ENCODE data around the gene WRAP73. TPM values are rescaled to one million over a fixed set of nuclear protein-coding genes. Genes with fewer than 3 reads are reported as not detected.

WRAP73 gene
- total RNA-seq, 4 donors from 2014 or later = 16.4 to 33.7 (median 19.6) TPM

Other genes with a start within 250 kb of the WRAP73 start
- gene ARHGEF16, start 195.4 kb downstream of the WRAP73 start, total RNA-seq = 10 to 100 TPM in 1 of 4 donors, 1 to 10 TPM in 3; 5.9 to 13.6 (median 8.4) TPM
- 100 to 1,000 TPM in 1 of 4 donors, 10 to 100 TPM in 3; 66.7 to 120 (median 74.5) TPM for gene MEGF6, start 38.6 kb downstream of the WRAP73 start, total RNA-seq
- 10 to 100 TPM; 36.9 to 52.6 (median 44.8) TPM for gene TPRG1L, start 25.1 kb downstream of the WRAP73 start, total RNA-seq
- 10 to 100 TPM in 3 of 4 donors, 1 to 10 TPM in 1; 8.8 to 24.7 (median 16.9) TPM for gene TP73, start 2.4 kb upstream of the WRAP73 start, total RNA-seq
- gene CCDC27, start 102.3 kb upstream of the WRAP73 start, total RNA-seq = not detected
- gene SMIM1, start 122.6 kb upstream of the WRAP73 start, total RNA-seq = 1 to 10 TPM in 3 of 4 donors, not detected in 1; 3.2 to 8.4 (median 3.4) TPM
- 10 to 100 TPM; 36.4 to 53.0 (median 41.4) TPM for gene LRRC47, start 146.4 kb upstream of the WRAP73 start, total RNA-seq
- gene CEP104, start 207.1 kb upstream of the WRAP73 start, total RNA-seq = 10 to 100 TPM; 16.1 to 56.7 (median 39.6) TPM
- gene DFFB, start 207.4 kb upstream of the WRAP73 start, total RNA-seq = 1 to 10 TPM; 2.7 to 6.8 (median 4.2) TPM